WTC11 (cell line): ENCODE data around the gene LCE2B. TPM values are rescaled to one million over a fixed set of nuclear protein-coding genes. Genes with fewer than 3 reads are reported as not detected.
"Not testable (repeated sequence)": the region's sequence is repeated elsewhere in the genome, so short reads cannot be mapped to it uniquely, and the experiment has no call there.

Source experiments
- ATAC-seq: fragments of 200-7000 bp; cut with Tn5 transposase; 2 replicates; pipeline ENCODE4 v1.10.0; 2021; ENCODE audit warnings: mild to moderate bottlenecking, moderate library complexity
- Bru-seq: library from RNA; stranded (reverse); fragments of 400-500 nt; gene quantifications from one replicate; lab custom pipeline; 2021; lab: Mats Ljungman, UMichigan
- CTCF ChIA-PET: fragments of 300-600 bp; sonication (Branson Sonifier 250); formaldehyde crosslinking; loops from one replicate; lab custom pipeline; 2021; ENCODE audit warnings: antibody characterized with exemption; lab: Charles Lee
- POLR2A ChIA-PET: fragments of 350-600 bp; sonication (Branson Sonifier 250); formaldehyde crosslinking; loops from one replicate; lab custom pipeline; 2021; ENCODE audit warnings: antibody characterized with exemption; lab: Charles Lee
- DNase-seq: peaks from one replicate; pipeline ENCODE4 v3.0.0; 2021; ENCODE audit warnings: low spot score
- H3K27ac Mint-ChIP-seq: 2 replicates; pipeline ENCODE4 v1.8.0; 2021; ENCODE audit warnings: mixed read lengths
- H3K27me3 Mint-ChIP-seq: 2 replicates; pipeline ENCODE4 v1.8.0; 2021; ENCODE audit warnings: low read depth, mild to moderate bottlenecking, moderate library complexity, mixed read lengths
- H3K36me3 Mint-ChIP-seq: 2 replicates; pipeline ENCODE4 v1.8.0; 2021; ENCODE audit warnings: mixed read lengths
- H3K4me1 Mint-ChIP-seq: 2 replicates; pipeline ENCODE4 v1.8.0; 2022; ENCODE audit warnings: mixed read lengths
- H3K4me3 Mint-ChIP-seq: 2 replicates; pipeline ENCODE4 v1.8.0; 2021; ENCODE audit warnings: mild to moderate bottlenecking, moderate library complexity, mixed read lengths
- H3K9me3 Mint-ChIP-seq: 2 replicates; pipeline ENCODE4 v1.8.0; 2021; ENCODE audit warnings: mixed read lengths
- EMX1 ChIP-seq: fragments of 250-450 bp; sonication (Bioruptor Pico); IDR thresholded peaks from 2 replicates; pipeline ENCODE4 v1.8.0; 2021; ENCODE audit warnings: mild to moderate bottlenecking
- GTF2I ChIP-seq: fragments of 250-450 bp; sonication (Bioruptor Pico); conservative IDR thresholded peaks from 2 replicates; pipeline ENCODE4 v1.4.0; 2021; ENCODE audit warnings: mild to moderate bottlenecking
- MYBL2 ChIP-seq: sonication (generic); formaldehyde crosslinking; IDR thresholded peaks from 2 replicates; pipeline ENCODE4 v1.8.1; 2023; ENCODE audit warnings: mild to moderate bottlenecking, moderate library complexity, missing genetic modification reagents
- long read RNA-seq, 3 experiments: library from RNA in 1 of 3; library from capped mRNA in 1 of 3; library from polyadenylated mRNA in 1 of 3; unstranded in 2 of 3; stranded (forward) in 1 of 3; transcript quantifications; one replicate each; pipeline ENCODE4 v2.0.0, GENCODE V29; 2021
- total RNA-seq: library from RNA; stranded (reverse); gene quantifications from 3 replicates; pipeline ENCODE4 v1.2.3, GENCODE V29; 2021
- TF ChIP-seq, protein P1 (sequence below): sonication (generic); formaldehyde crosslinking; IDR thresholded peaks from 2 replicates; pipeline ENCODE4 v1.8.0; 2022; ENCODE audit warnings: mild to moderate bottlenecking, missing genetic modification reagents
- TF ChIP-seq, protein P2 (sequence below): sonication (generic); formaldehyde crosslinking; IDR thresholded peaks from 2 replicates; pipeline ENCODE4 v1.8.1; 2023; ENCODE audit warnings: mild to moderate bottlenecking, missing genetic modification reagents, borderline replicate concordance
- TF ChIP-seq, protein P3 (sequence below): sonication (generic); formaldehyde crosslinking; IDR thresholded peaks from 2 replicates; pipeline ENCODE4 v1.8.1; 2022; ENCODE audit warnings: low read depth, missing genetic modification reagents, borderline replicate concordance
- TF ChIP-seq, protein P4 (sequence below): fragments of 250-450 bp; sonication (Bioruptor Pico); IDR thresholded peaks from 2 replicates; pipeline ENCODE4 v1.9.0; 2021; ENCODE audit warnings: mild to moderate bottlenecking
- TF ChIP-seq, protein P5 (sequence below): fragments of 250-450 bp; sonication (Bioruptor Pico); IDR thresholded peaks from 2 replicates; pipeline ENCODE4 v1.9.0; 2021; ENCODE audit warnings: mild to moderate bottlenecking
- TF ChIP-seq, protein P6 (sequence below): sonication (generic); formaldehyde crosslinking; IDR thresholded peaks from 2 replicates; pipeline ENCODE4 v1.8.1; 2023; ENCODE audit warnings: mild to moderate bottlenecking, moderate library complexity, missing genetic modification reagents

Gene LCE2B, protein sequence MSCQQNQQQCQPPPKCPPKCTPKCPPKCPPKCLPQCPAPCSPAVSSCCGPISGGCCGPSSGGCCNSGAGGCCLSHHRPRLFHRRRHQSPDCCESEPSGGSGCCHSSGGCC
- total RNA-seq: not detected in 3 replicates
- Bru-seq, nascent RNA: not detected
- long read RNA-seq, experiment 1: 0 reads
- long read RNA-seq, experiment 2: 0 reads
- long read RNA-seq, experiment 3: 0 reads

DNA sequence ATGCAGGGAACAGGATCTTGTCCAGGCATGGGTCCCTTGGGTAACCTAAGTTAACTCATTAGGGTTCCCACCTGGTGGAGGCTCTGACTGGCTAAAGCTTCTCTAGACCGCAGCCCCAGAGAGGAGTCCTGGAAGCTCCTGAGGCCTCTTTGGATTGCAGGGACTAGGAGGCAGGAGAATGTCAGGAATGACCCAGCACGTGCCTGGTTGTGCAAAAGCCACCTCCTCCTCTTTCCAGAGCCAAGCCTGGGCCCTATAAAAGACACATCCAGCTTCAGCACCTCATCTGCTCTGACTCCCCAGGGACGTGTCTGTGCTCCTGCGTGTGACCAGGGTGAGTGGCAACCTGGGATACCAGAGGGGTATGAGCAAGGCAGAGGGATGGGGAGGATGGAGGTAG lies at the start of gene LCE2B:
Gene LCE2B, plus strand, starts transcription at position 301 of the 400 bp plus-strand sequence. CDS start 721 bp downstream, outside the sequence.
- H3K27ac Mint-ChIP-seq, CTCF ChIA-PET, H3K4me1 Mint-ChIP-seq, H3K27me3 Mint-ChIP-seq, H3K4me3 Mint-ChIP-seq, POLR2A ChIA-PET, ATAC-seq, DNase-seq: not testable (repeated sequence)
- H3K36me3 Mint-ChIP-seq: peaks cover 77% of the 10 kb centered on the region
- peaks cover 92% of the 10 kb centered on the region for H3K9me3 Mint-ChIP-seq

DNA sequence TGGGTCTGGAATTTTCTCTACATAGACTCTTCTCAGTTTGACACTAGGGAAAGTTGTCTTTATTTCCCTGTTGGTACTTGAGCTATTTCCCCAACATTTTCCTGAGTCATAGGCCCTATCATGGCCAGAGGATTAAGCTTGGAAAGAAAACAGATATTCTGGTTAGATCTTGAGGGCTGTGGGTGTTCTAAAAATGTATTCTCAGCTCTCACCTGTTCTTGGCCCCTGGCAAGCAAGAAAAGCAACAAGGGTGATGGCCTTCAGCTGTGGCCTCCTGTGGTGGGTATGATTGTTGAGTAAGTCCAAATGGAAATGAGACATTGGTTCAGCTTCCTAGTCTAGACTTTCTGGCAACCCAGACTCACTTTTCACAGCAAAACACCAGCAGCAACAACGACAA lies 45.6 kb upstream of the LCE2B start:
- H3K9me3 Mint-ChIP-seq: peaks cover 92% of the 10 kb centered on the region

More for the DNA sequence above, 45.6 kb upstream of the LCE2B start:
- Mint-ChIP-seq H3K4me3 (no peak overlapping the region), H3K27me3 (peaks cover 4% of the 10 kb centered on the region), H3K27ac (no peak overlapping the region), H3K36me3 (peaks cover 73% of the 10 kb centered on the region), H3K4me1 (no peaks in the 10 kb centered on the region)
- POLR2A ChIA-PET: no interaction called here
- no peak for DNase-seq
- TF ChIP-seq GTF2I (CRISPR knock-in tag): no peak
- TF ChIP-seq, protein P1, sequence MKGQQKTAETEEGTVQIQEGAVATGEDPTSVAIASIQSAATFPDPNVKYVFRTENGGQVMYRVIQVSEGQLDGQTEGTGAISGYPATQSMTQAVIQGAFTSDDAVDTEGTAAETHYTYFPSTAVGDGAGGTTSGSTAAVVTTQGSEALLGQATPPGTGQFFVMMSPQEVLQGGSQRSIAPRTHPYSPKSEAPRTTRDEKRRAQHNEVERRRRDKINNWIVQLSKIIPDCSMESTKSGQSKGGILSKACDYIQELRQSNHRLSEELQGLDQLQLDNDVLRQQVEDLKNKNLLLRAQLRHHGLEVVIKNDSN (CRISPR knock-in tag): no peak
- TF ChIP-seq EMX1 (CRISPR knock-in tag): no peak
- TF ChIP-seq, protein P2, sequence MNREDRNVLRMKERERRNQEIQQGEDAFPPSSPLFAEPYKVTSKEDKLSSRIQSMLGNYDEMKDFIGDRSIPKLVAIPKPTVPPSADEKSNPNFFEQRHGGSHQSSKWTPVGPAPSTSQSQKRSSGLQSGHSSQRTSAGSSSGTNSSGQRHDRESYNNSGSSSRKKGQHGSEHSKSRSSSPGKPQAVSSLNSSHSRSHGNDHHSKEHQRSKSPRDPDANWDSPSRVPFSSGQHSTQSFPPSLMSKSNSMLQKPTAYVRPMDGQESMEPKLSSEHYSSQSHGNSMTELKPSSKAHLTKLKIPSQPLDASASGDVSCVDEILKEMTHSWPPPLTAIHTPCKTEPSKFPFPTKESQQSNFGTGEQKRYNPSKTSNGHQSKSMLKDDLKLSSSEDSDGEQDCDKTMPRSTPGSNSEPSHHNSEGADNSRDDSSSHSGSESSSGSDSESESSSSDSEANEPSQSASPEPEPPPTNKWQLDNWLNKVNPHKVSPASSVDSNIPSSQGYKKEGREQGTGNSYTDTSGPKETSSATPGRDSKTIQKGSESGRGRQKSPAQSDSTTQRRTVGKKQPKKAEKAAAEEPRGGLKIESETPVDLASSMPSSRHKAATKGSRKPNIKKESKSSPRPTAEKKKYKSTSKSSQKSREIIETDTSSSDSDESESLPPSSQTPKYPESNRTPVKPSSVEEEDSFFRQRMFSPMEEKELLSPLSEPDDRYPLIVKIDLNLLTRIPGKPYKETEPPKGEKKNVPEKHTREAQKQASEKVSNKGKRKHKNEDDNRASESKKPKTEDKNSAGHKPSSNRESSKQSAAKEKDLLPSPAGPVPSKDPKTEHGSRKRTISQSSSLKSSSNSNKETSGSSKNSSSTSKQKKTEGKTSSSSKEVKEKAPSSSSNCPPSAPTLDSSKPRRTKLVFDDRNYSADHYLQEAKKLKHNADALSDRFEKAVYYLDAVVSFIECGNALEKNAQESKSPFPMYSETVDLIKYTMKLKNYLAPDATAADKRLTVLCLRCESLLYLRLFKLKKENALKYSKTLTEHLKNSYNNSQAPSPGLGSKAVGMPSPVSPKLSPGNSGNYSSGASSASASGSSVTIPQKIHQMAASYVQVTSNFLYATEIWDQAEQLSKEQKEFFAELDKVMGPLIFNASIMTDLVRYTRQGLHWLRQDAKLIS (CRISPR knock-in tag): no peak
- TF ChIP-seq, protein P3, sequence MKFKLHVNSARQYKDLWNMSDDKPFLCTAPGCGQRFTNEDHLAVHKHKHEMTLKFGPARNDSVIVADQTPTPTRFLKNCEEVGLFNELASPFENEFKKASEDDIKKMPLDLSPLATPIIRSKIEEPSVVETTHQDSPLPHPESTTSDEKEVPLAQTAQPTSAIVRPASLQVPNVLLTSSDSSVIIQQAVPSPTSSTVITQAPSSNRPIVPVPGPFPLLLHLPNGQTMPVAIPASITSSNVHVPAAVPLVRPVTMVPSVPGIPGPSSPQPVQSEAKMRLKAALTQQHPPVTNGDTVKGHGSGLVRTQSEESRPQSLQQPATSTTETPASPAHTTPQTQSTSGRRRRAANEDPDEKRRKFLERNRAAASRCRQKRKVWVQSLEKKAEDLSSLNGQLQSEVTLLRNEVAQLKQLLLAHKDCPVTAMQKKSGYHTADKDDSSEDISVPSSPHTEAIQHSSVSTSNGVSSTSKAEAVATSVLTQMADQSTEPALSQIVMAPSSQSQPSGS (CRISPR knock-in tag): no peak
- no peak for TF ChIP-seq MYBL2
- TF ChIP-seq, protein P4, sequence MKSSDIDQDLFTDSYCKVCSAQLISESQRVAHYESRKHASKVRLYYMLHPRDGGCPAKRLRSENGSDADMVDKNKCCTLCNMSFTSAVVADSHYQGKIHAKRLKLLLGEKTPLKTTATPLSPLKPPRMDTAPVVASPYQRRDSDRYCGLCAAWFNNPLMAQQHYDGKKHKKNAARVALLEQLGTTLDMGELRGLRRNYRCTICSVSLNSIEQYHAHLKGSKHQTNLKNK (CRISPR knock-in tag): no peak
- TF ChIP-seq, protein P5, sequence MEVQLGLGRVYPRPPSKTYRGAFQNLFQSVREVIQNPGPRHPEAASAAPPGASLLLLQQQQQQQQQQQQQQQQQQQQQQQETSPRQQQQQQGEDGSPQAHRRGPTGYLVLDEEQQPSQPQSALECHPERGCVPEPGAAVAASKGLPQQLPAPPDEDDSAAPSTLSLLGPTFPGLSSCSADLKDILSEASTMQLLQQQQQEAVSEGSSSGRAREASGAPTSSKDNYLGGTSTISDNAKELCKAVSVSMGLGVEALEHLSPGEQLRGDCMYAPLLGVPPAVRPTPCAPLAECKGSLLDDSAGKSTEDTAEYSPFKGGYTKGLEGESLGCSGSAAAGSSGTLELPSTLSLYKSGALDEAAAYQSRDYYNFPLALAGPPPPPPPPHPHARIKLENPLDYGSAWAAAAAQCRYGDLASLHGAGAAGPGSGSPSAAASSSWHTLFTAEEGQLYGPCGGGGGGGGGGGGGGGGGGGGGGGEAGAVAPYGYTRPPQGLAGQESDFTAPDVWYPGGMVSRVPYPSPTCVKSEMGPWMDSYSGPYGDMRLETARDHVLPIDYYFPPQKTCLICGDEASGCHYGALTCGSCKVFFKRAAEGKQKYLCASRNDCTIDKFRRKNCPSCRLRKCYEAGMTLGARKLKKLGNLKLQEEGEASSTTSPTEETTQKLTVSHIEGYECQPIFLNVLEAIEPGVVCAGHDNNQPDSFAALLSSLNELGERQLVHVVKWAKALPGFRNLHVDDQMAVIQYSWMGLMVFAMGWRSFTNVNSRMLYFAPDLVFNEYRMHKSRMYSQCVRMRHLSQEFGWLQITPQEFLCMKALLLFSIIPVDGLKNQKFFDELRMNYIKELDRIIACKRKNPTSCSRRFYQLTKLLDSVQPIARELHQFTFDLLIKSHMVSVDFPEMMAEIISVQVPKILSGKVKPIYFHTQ (CRISPR knock-in tag): no peak
- TF ChIP-seq, protein P6, sequence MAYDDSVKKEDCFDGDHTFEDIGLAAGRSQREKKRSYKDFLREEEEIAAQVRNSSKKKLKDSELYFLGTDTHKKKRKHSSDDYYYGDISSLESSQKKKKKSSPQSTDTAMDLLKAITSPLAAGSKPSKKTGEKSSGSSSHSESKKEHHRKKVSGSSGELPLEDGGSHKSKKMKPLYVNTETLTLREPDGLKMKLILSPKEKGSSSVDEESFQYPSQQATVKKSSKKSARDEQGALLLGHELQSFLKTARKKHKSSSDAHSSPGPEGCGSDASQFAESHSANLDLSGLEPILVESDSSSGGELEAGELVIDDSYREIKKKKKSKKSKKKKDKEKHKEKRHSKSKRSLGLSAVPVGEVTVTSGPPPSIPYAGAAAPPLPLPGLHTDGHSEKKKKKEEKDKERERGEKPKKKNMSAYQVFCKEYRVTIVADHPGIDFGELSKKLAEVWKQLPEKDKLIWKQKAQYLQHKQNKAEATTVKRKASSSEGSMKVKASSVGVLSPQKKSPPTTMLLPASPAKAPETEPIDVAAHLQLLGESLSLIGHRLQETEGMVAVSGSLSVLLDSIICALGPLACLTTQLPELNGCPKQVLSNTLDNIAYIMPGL: no peak
- CTCF ChIA-PET: interaction anchor here (0.8 kb wide), 1 partner anchor 237 kb away, joined by 3 read pairs; no protein-coding TSS in a partner anchor
- ATAC-seq: no peak
